Measurements from ENCODE around the gene PPM1D. TPM values are rescaled to one million over a fixed set of nuclear protein-coding genes. Genes with fewer than 3 reads are reported as not detected.
A peak's percentile ranks its signal among the peaks of the same experiment; 100 is the strongest.

PPM1D gene
- total RNA-seq, 1 donor from 2014 or later: 21.2 TPM

- H3K4me3 Mint-ChIP-seq (ENCODE audit: low read depth): no peak overlapping the region
Observed at GRCh38 chr17:60627124-60627523, 27.1 kb downstream of the PPM1D start.

GRCh38 chr17:60628252-60628889, 28.4 kb downstream of the PPM1D start:
- no peaks in the 10 kb centered on the region for H3K27me3 Mint-ChIP-seq
- no peak overlapping the region for H3K27ac Mint-ChIP-seq
- H3K36me3 Mint-ChIP-seq (ENCODE audit: insufficient read depth): peaks cover 5% of the 10 kb centered on the region
- H3K4me1 Mint-ChIP-seq (ENCODE audit: low read depth): peaks cover 7% of the 10 kb centered on the region
- no peaks in the 10 kb centered on the region for H3K9me3 Mint-ChIP-seq (ENCODE audit: low read depth)
- H3K4me3 Mint-ChIP-seq (ENCODE audit: low read depth): no peak overlapping the region
- DNase-seq (ENCODE audit: low spot score, unreplicated experiment): no peak
- TF ChIP-seq CTCF (IDR thresholded peaks at IDR 0.05; ENCODE audit: unreplicated experiment): no peak

More at GRCh38 chr17:60627124-60627523, 27.1 kb downstream of the PPM1D start:
- H3K36me3 Mint-ChIP-seq (ENCODE audit: insufficient read depth): peaks cover 5% of the 10 kb centered on the region
- H3K4me1 Mint-ChIP-seq (ENCODE audit: low read depth): peaks cover 7% of the 10 kb centered on the region
- no peaks in the 10 kb centered on the region for H3K27me3 Mint-ChIP-seq
- TF ChIP-seq CTCF (IDR thresholded peaks at IDR 0.05; ENCODE audit: unreplicated experiment): no peak
- H3K27ac Mint-ChIP-seq: peak overlapping the region; percentile 49
- no peaks in the 10 kb centered on the region for H3K9me3 Mint-ChIP-seq (ENCODE audit: low read depth)
- no peak for DNase-seq (ENCODE audit: low spot score, unreplicated experiment)

- Mint-ChIP-seq H3K36me3 (ENCODE audit: insufficient read depth) (peaks cover 5% of the 10 kb centered on the region), H3K27me3 (no peaks in the 10 kb centered on the region), H3K4me1 (ENCODE audit: low read depth) (peaks cover 7% of the 10 kb centered on the region), H3K4me3 (ENCODE audit: low read depth) (no peak overlapping the region), H3K9me3 (ENCODE audit: low read depth) (no peaks in the 10 kb centered on the region), H3K27ac (no peak overlapping the region)
- TF ChIP-seq CTCF (IDR thresholded peaks at IDR 0.05; ENCODE audit: unreplicated experiment): no peak
- no peak for DNase-seq (ENCODE audit: low spot score, unreplicated experiment)
Observed at GRCh38 chr17:60629120-60629519, 29.1 kb downstream of the PPM1D start.

GRCh38 chr17:60630352-60630751, 30.4 kb downstream of the PPM1D start:
- H3K27me3 Mint-ChIP-seq: no peaks in the 10 kb centered on the region
- peaks cover 5% of the 10 kb centered on the region for H3K36me3 Mint-ChIP-seq (ENCODE audit: insufficient read depth)
- H3K27ac Mint-ChIP-seq: no peak overlapping the region
- TF ChIP-seq CTCF (IDR thresholded peaks at IDR 0.05; ENCODE audit: unreplicated experiment): no peak
- H3K4me1 Mint-ChIP-seq (ENCODE audit: low read depth): peaks cover 7% of the 10 kb centered on the region
- DNase-seq (ENCODE audit: low spot score, unreplicated experiment): no peak
- H3K4me3 Mint-ChIP-seq (ENCODE audit: low read depth): no peak overlapping the region
- H3K9me3 Mint-ChIP-seq (ENCODE audit: low read depth): no peaks in the 10 kb centered on the region

GRCh38 chr17:60631119-60631518, 31.1 kb downstream of the PPM1D start:
- peaks cover 5% of the 10 kb centered on the region for H3K36me3 Mint-ChIP-seq (ENCODE audit: insufficient read depth)
- no peaks in the 10 kb centered on the region for H3K9me3 Mint-ChIP-seq (ENCODE audit: low read depth)
- H3K4me1 Mint-ChIP-seq (ENCODE audit: low read depth): peaks cover 8% of the 10 kb centered on the region
- DNase-seq (ENCODE audit: low spot score, unreplicated experiment): no peak
- H3K27me3 Mint-ChIP-seq: no peaks in the 10 kb centered on the region
- H3K27ac Mint-ChIP-seq: peak overlapping the region; percentile 49
- TF ChIP-seq CTCF (IDR thresholded peaks at IDR 0.05; ENCODE audit: unreplicated experiment): no peak
- no peak overlapping the region for H3K4me3 Mint-ChIP-seq (ENCODE audit: low read depth)

Measured in progenitor cell of endocrine pancreas (in vitro differentiated cells).